ENCODE results near the gene GPR152.

- no peak for TF ChIP-seq REST (IDR thresholded peaks at IDR 0.05; ENCODE audit: insufficient read depth in 1 of 2, low read depth in 2 of 2, low read length in 2 of 2)
- no peak for TF ChIP-seq TAF1 (IDR thresholded peaks at IDR 0.05; ENCODE audit: borderline replicate concordance, insufficient read depth, low read length)
Observed at GRCh38 chr11:67410369-67410831, 42.1 kb downstream of the GPR152 start.

All from PFSK-1 (cell line).